Stimulated activated CD4-positive, alpha-beta T cell treated with anti-CD3 and anti-CD28 coated beads, Interleukin-12 subunit alpha, Interleukin-12 subunit beta, amount 100 ng/mL, for 24 hours (primary cell): Measurements from ENCODE around the gene KDSR.

ENCODE experiments used
- DNase-seq, 2 experiments: peaks; one replicate each; pipeline ENCODE4 v3.0.0-alpha.2; 2020; ENCODE audit warnings: low read depth in 2 of 2

KDSR gene

GRCh38 chr18:63367053-63367953, at the start of gene KDSR:
Gene KDSR, minus strand, starts transcription at chr18:63367206. Its CDS starts 88 bp downstream, at chr18:63367118.
- peak; percentile 73 to 74 for DNase-seq

- no peak for DNase-seq
These were observed 45.9 kb upstream of the KDSR start for GRCh38 chr18:63412953-63413352.

GRCh38 chr18:63410792-63411191, 43.8 kb upstream of the KDSR start:
- DNase-seq, result no peak

GRCh38 chr18:63409301-63409700, 42.3 kb upstream of the KDSR start:
- no peak for DNase-seq

GRCh38 chr18:63407734-63408133, 40.7 kb upstream of the KDSR start:
- DNase-seq, result no peak

- DNase-seq, result no peak
These were observed 39.0 kb upstream of the KDSR start for GRCh38 chr18:63405986-63406385.

GRCh38 chr18:63402246-63403162, 35.5 kb upstream of the KDSR start:
- DNase-seq, result no peak

- no peak for DNase-seq
These were observed 32.3 kb upstream of the KDSR start for GRCh38 chr18:63399300-63399699.

- DNase-seq, result no peak
These were observed 30.3 kb upstream of the KDSR start for GRCh38 chr18:63397349-63397748.

GRCh38 chr18:63395503-63395902, 28.5 kb upstream of the KDSR start:
- no peak for DNase-seq

- no peak for DNase-seq
These were observed 27.9 kb upstream of the KDSR start for GRCh38 chr18:63394954-63395353.

- DNase-seq, result no peak
These were observed 20.9 kb upstream of the KDSR start for GRCh38 chr18:63387861-63388260.

- DNase-seq, result no peak
These were observed 15.8 kb upstream of the KDSR start for GRCh38 chr18:63382843-63383242.

- DNase-seq, result no peak
These were observed 12.6 kb upstream of the KDSR start for GRCh38 chr18:63379639-63379962.

GRCh38 chr18:63378919-63379638, 12.1 kb upstream of the KDSR start:
- no peak for DNase-seq

- no peak for DNase-seq
These were observed 10.4 kb upstream of the KDSR start for GRCh38 chr18:63377275-63377980.

GRCh38 chr18:63376538-63376937, 9.5 kb upstream of the KDSR start:
- DNase-seq, result no peak

GRCh38 chr18:63374540-63374939, 7.5 kb upstream of the KDSR start:
- no peak for DNase-seq

- no peak for DNase-seq
These were observed 6.2 kb upstream of the KDSR start for GRCh38 chr18:63373161-63373560.

- no peak for DNase-seq
These were observed 1.6 kb upstream of the KDSR start for GRCh38 chr18:63368611-63369010.
